ENCODE results near the gene ADAMTS12. TPM values are rescaled to one million over a fixed set of nuclear protein-coding genes. Genes with fewer than 3 reads are reported as not detected.

The ADAMTS12 gene
- total RNA-seq, 3 donors from 2014 or later (not counting 1 experiment from before 2014, with no cell fraction given) = not detected

DNA sequence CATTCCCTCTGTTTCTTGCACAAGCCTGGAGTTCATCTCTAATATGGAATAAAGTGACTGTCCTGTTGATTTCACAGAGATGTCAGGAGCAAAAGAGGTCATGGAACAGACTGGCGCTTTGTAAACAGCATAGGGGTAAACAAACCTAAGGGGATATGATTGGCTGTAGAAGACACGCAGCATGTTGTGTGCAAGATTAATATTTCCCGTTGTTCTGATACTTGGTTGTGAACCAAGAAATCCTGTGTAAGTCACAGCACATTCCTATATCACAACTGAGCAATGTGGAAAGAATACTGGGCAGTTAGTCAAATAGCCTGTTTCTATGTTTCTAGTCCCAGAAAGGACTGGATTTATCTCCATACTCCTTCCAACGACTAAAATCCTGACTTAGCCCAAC lies 3.2 kb downstream of the ADAMTS12 start:
- peaks cover 21 to 44% of the 10 kb centered on the region in 2 donors for H3K27me3 Mint-ChIP-seq (ENCODE audit: low read depth in 2 of 2)
- H3K27ac ChIP-seq (ENCODE audit: low read length) = no peak overlapping the region
- no peak for ATAC-seq
- no peaks in the 10 kb centered on the region for H3K4me1 Mint-ChIP-seq
- H3K27me3 ChIP-seq (ENCODE audit: control insufficient read depth, insufficient read depth, low read length) = peaks cover 22% of the 10 kb centered on the region
- H3K27ac Mint-ChIP-seq = no peak overlapping the region
- H3K4me3 ChIP-seq (ENCODE audit: low read length) = no peak overlapping the region
- no peak overlapping the region for H3K4me3 Mint-ChIP-seq
- H3K4me1 ChIP-seq (ENCODE audit: control insufficient read depth, insufficient read depth, low read length) = peaks cover 3% of the 10 kb centered on the region
- H3K36me3 Mint-ChIP-seq = no peaks in the 10 kb centered on the region
- H3K36me3 ChIP-seq (ENCODE audit: control insufficient read depth, insufficient read depth, low read length) = no peaks in the 10 kb centered on the region
- TF ChIP-seq, protein P1, sequence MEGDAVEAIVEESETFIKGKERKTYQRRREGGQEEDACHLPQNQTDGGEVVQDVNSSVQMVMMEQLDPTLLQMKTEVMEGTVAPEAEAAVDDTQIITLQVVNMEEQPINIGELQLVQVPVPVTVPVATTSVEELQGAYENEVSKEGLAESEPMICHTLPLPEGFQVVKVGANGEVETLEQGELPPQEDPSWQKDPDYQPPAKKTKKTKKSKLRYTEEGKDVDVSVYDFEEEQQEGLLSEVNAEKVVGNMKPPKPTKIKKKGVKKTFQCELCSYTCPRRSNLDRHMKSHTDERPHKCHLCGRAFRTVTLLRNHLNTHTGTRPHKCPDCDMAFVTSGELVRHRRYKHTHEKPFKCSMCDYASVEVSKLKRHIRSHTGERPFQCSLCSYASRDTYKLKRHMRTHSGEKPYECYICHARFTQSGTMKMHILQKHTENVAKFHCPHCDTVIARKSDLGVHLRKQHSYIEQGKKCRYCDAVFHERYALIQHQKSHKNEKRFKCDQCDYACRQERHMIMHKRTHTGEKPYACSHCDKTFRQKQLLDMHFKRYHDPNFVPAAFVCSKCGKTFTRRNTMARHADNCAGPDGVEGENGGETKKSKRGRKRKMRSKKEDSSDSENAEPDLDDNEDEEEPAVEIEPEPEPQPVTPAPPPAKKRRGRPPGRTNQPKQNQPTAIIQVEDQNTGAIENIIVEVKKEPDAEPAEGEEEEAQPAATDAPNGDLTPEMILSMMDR (IDR thresholded peaks at IDR 0.05) = no peak
- H3K9me3 ChIP-seq (ENCODE audit: control insufficient read depth, insufficient read depth, low read length) = no peaks in the 10 kb centered on the region
- 91% methylated on average over 3 of the region's 4 CpGs for WGBS (ENCODE audit: insufficient coverage)
- DNase-seq = no peak
- no peaks in the 10 kb centered on the region for H3K9me3 Mint-ChIP-seq
- intact Hi-C loops (cut with micrococcal nuclease) = no loop called here

GRCh38 chr5:33887268-33887667 lies 4.5 kb downstream of the ADAMTS12 start:
- no peak overlapping the region for H3K27ac Mint-ChIP-seq
- Histone ChIP-seq H3K27me3 (ENCODE audit: control insufficient read depth, insufficient read depth, low read length) (peaks cover 13% of the 10 kb centered on the region), H3K9me3 (ENCODE audit: control insufficient read depth, insufficient read depth, low read length) (no peaks in the 10 kb centered on the region), H3K4me1 (ENCODE audit: control insufficient read depth, insufficient read depth, low read length) (peaks cover 3% of the 10 kb centered on the region), H3K4me3 (ENCODE audit: low read length) (no peak overlapping the region), H3K27ac (ENCODE audit: low read length) (no peak overlapping the region), H3K36me3 (ENCODE audit: control insufficient read depth, insufficient read depth, low read length) (no peaks in the 10 kb centered on the region)
- H3K4me3 Mint-ChIP-seq = no peak overlapping the region
- peaks cover 15 to 31% of the 10 kb centered on the region in 2 donors for H3K27me3 Mint-ChIP-seq (ENCODE audit: low read depth in 2 of 2)
- no peak for ATAC-seq
- H3K9me3 Mint-ChIP-seq = no peaks in the 10 kb centered on the region
- WGBS (ENCODE audit: insufficient coverage) = 78% methylated on average over 3 of the region's 3 CpGs
- TF ChIP-seq, protein P1 (IDR thresholded peaks at IDR 0.05) = no peak
- intact Hi-C loops (cut with micrococcal nuclease) = no loop called here
- H3K4me1 Mint-ChIP-seq = no peaks in the 10 kb centered on the region
- no peak for DNase-seq
- no peaks in the 10 kb centered on the region for H3K36me3 Mint-ChIP-seq

DNA sequence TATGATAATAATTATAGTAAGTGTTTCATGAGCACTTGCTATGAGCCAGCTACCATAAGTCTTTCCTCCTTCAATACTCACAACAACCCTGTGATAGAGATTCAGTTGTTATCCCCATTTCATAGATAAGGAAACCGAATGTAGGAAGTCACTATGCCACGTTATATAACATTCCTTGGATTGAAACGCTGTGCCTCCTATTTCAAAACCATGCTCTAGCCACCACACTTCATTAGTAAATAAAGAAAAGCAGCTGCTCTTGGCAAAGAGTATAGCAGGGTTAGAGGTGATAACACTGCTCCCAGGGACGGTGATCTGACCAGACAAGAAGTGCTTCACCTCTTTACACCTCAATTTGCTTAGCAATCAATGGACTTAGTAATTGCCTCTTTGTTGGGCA lies 5.5 kb downstream of the ADAMTS12 start:
- Mint-ChIP-seq H3K4me3 (no peak overlapping the region), H3K4me1 (no peaks in the 10 kb centered on the region), H3K27me3 (ENCODE audit: low read depth in 2 of 2) (peaks cover 10 to 28% of the 10 kb centered on the region in 2 donors), H3K36me3 (no peaks in the 10 kb centered on the region), H3K9me3 (no peaks in the 10 kb centered on the region), H3K27ac (no peak overlapping the region)
- no peaks in the 10 kb centered on the region for H3K4me1 ChIP-seq (ENCODE audit: control insufficient read depth, insufficient read depth, low read length)
- H3K4me3 ChIP-seq (ENCODE audit: low read length) = no peak overlapping the region
- no peak overlapping the region for H3K27ac ChIP-seq (ENCODE audit: low read length)
- no peak for ATAC-seq
- H3K27me3 ChIP-seq (ENCODE audit: control insufficient read depth, insufficient read depth, low read length) = peaks cover 9% of the 10 kb centered on the region
- H3K9me3 ChIP-seq (ENCODE audit: control insufficient read depth, insufficient read depth, low read length) = no peaks in the 10 kb centered on the region
- TF ChIP-seq, protein P1 (IDR thresholded peaks at IDR 0.05) = no peak
- no peak for DNase-seq
- WGBS (ENCODE audit: insufficient coverage) = 81% methylated on average over 3 of the region's 4 CpGs
- no peaks in the 10 kb centered on the region for H3K36me3 ChIP-seq (ENCODE audit: control insufficient read depth, insufficient read depth, low read length)
- intact Hi-C loops (cut with micrococcal nuclease) = no loop called here

DNA sequence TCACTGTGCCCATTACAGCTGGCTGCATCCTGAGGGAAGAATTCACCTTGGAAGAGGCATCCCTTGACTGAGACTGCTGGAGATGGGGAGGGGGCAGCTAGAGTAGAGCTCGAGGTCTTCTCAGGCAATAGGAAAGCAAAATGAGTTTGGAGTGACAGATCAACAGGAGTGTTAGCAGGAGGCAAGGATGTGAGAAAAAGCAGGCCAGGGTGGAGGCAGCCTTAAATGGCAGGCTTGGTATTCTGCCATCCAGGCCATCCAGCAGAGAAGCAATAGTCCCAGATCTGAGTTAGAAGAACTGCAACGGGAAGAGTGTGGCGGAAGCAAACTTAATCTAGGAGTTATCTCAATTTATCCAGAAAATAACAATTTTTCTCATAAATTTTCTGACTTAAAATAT lies 6.1 kb downstream of the ADAMTS12 start:
- H3K4me3 ChIP-seq (ENCODE audit: low read length) = no peak overlapping the region
- H3K27me3 Mint-ChIP-seq (ENCODE audit: low read depth in 2 of 2) = peaks cover 4 to 26% of the 10 kb centered on the region in 2 donors
- no peaks in the 10 kb centered on the region for H3K36me3 Mint-ChIP-seq
- no peaks in the 10 kb centered on the region for H3K36me3 ChIP-seq (ENCODE audit: control insufficient read depth, insufficient read depth, low read length)
- DNase-seq (no peak), ATAC-seq (no peak)
- H3K4me1 Mint-ChIP-seq = no peaks in the 10 kb centered on the region
- 82% methylated on average over 3 of the region's 3 CpGs for WGBS (ENCODE audit: insufficient coverage)
- H3K27ac Mint-ChIP-seq = no peak overlapping the region
- H3K4me1 ChIP-seq (ENCODE audit: control insufficient read depth, insufficient read depth, low read length) = no peaks in the 10 kb centered on the region
- H3K9me3 Mint-ChIP-seq = no peaks in the 10 kb centered on the region
- intact Hi-C loops (cut with micrococcal nuclease) = no loop called here
- H3K27ac ChIP-seq (ENCODE audit: low read length) = no peak overlapping the region
- no peaks in the 10 kb centered on the region for H3K9me3 ChIP-seq (ENCODE audit: control insufficient read depth, insufficient read depth, low read length)
- H3K4me3 Mint-ChIP-seq = no peak overlapping the region
- TF ChIP-seq, protein P1 (IDR thresholded peaks at IDR 0.05) = no peak
- peaks cover 8% of the 10 kb centered on the region for H3K27me3 ChIP-seq (ENCODE audit: control insufficient read depth, insufficient read depth, low read length)
